K562 (cell line): Measurements from ENCODE around the gene RRBP1. TPM values are rescaled to one million over a fixed set of nuclear protein-coding genes. Genes with fewer than 3 reads are reported as not detected.

ENCODE experiments used
- CBFA2T2 ChIP-seq: fragments of 450-650 bp; conservative IDR thresholded peaks from 2 replicates; pipeline ENCODE4 v1.6.1; 2017; ENCODE audit warnings: mild to moderate bottlenecking
- CTBP1 ChIP-seq: fragments of 450-650 bp; IDR thresholded peaks from 2 replicates; pipeline ENCODE4 v1.6.1; 2016; ENCODE audit warnings: borderline replicate concordance
- JUN ChIP-seq, 2 experiments: sonication (generic) in 1 of 2; formaldehyde crosslinking in 1 of 2; IDR thresholded peaks; 2 replicates each; pipeline versions ENCODE4 v1.6.1 to v1.8.0; 2012 to 2022; ENCODE audit warnings: borderline replicate concordance in 2 of 2, mild to moderate bottlenecking in 2 of 2, improper control_type of control experiment in 1 of 2, low read depth in 1 of 2, low read length in 1 of 2, missing genetic modification reagents in 1 of 2
- KAT2B ChIP-seq: IDR thresholded peaks from one replicate; pipeline ENCODE4 v1.6.1; 2012; ENCODE audit warnings: low read depth, mild to moderate bottlenecking, control low read depth, inconsistent platforms, low read length, moderate library complexity
- KAT8 ChIP-seq: fragments of 450-650 bp; IDR thresholded peaks from 2 replicates; pipeline ENCODE4 v1.6.1; 2016; ENCODE audit warnings: low read depth, mild to moderate bottlenecking
- PHB ChIP-seq: fragments of 250-450 bp; sonication (Bioruptor Pico); IDR thresholded peaks from 2 replicates; pipeline ENCODE4 v1.5.0; 2021
- POLR2B ChIP-seq: fragments of 450-650 bp; IDR thresholded peaks from 2 replicates; pipeline ENCODE4 v1.6.1; 2018; ENCODE audit warnings: low read depth; ENCODE audit not compliant: partially characterized antibody
- PREB ChIP-seq: sonication (generic); formaldehyde crosslinking; IDR thresholded peaks from 2 replicates; pipeline ENCODE4 v1.8.1; 2023; ENCODE audit warnings: mild to moderate bottlenecking, missing genetic modification reagents
- RNF219 ChIP-seq: fragments of 250-450 bp; sonication (Bioruptor Pico); IDR thresholded peaks from 2 replicates; pipeline ENCODE4 v1.5.0; 2022; ENCODE audit warnings: mild to moderate bottlenecking
- SAP30 ChIP-seq: fragments of 200-600 bp; sonication (generic); IDR thresholded peaks from 2 replicates; pipeline ENCODE4 v1.6.1; 2012; ENCODE audit warnings: borderline replicate concordance, low read depth, mild to moderate bottlenecking, moderate library complexity, low read length, control low read depth, inconsistent platforms; ENCODE audit not compliant: insufficient read depth, poor library complexity, severe bottlenecking
- SIN3A ChIP-seq, 2 experiments: fragments of 150-350 bp in 1 of 2; IDR thresholded peaks; 2 replicates each; pipeline ENCODE4 v1.6.1; 2011 to 2016; ENCODE audit warnings: borderline replicate concordance in 2 of 2, low read depth in 2 of 2, low read length in 2 of 2, mild to moderate bottlenecking in 2 of 2, moderate library complexity in 2 of 2; ENCODE audit not compliant: control insufficient read depth in 1 of 2
- ZBTB33 ChIP-seq: sonication (generic); formaldehyde crosslinking; IDR thresholded peaks from 2 replicates; pipeline ENCODE4 v1.8.1; 2023; ENCODE audit warnings: mild to moderate bottlenecking, missing genetic modification reagents
- ZBTB7A ChIP-seq: IDR thresholded peaks from 2 replicates; pipeline ENCODE4 v1.6.1; 2011; ENCODE audit warnings: low read depth, mild to moderate bottlenecking, low read length, moderate library complexity, borderline replicate concordance; ENCODE audit not compliant: control insufficient read depth
- ZNF232 ChIP-seq: sonication (generic); formaldehyde crosslinking; IDR thresholded peaks from 2 replicates; pipeline ENCODE4 v1.8.0; 2022; ENCODE audit warnings: mild to moderate bottlenecking, missing genetic modification reagents
- ZNF76 ChIP-seq: fragments of 250-450 bp; sonication (Bioruptor Pico); IDR thresholded peaks from 2 replicates; pipeline ENCODE4 v1.4.0; 2020; ENCODE audit warnings: mild to moderate bottlenecking, moderate library complexity, borderline replicate concordance
- polyA plus RNA-seq, 8 experiments: library from polyadenylated mRNA; depleted of rRNA in 4 of 8; stranded (reverse) in 5 of 8; unstranded in 3 of 8; fragments of >200 nt; fragmentation: Nextera tagmentation in 2 of 8; fragmentation: Illumina TruSeq in 1 of 8; extraction: Ambion mirVana in 2 of 8; extraction: Trizol in 1 of 8; gene quantifications; 2 replicates each; pipeline versions ENCODE4 v1.2.1 to v1.2.3, GENCODE V29; 2011 to 2014; ENCODE audit warnings: inconsistent platforms in 1 of 8, missing spikeins in 1 of 8
- total RNA-seq, 7 experiments: library from RNA; depleted of rRNA in 6 of 7; stranded (reverse); fragments of >200 nt in 6 of 7; fragmentation: Illumina TruSeq in 2 of 7; extraction: Trizol in 2 of 7; gene quantifications; 2 replicates each; pipeline versions ENCODE4 v1.2.1 to v1.2.3, GENCODE V29; 2011 to 2021; ENCODE audit warnings: low replicate concordance in 1 of 7
- TF ChIP-seq, protein P1 (sequence below): fragments of 450-650 bp; IDR thresholded peaks from 2 replicates; pipeline ENCODE4 v1.6.1; 2016; ENCODE audit warnings: borderline replicate concordance
- TF ChIP-seq, protein P2 (sequence below): fragments of 250-450 bp; sonication (Bioruptor Pico); IDR thresholded peaks from 2 replicates; pipeline ENCODE4 v1.4.0; 2020; ENCODE audit warnings: mild to moderate bottlenecking

RRBP1 gene
- total and polyA plus RNA-seq, 9 of the 15 experiments (the other 6 are each of a cell fraction or from before 2014, with no cell fraction given) = 0.84 to 32.0 (median 17.6) TPM

GRCh38 chr20:17569616-17570346, 112.3 kb downstream of the RRBP1 start, which contains the start of gene DSTN (continued):
- no peak for TF ChIP-seq JUN (IDR thresholded peaks at IDR 0.05; ENCODE audit: borderline replicate concordance, low read depth, low read length)
- no peak for TF ChIP-seq JUN (CRISPR knock-in tag; IDR thresholded peaks at IDR 0.05; ENCODE audit: borderline replicate concordance)
- TF ChIP-seq, protein P1, sequence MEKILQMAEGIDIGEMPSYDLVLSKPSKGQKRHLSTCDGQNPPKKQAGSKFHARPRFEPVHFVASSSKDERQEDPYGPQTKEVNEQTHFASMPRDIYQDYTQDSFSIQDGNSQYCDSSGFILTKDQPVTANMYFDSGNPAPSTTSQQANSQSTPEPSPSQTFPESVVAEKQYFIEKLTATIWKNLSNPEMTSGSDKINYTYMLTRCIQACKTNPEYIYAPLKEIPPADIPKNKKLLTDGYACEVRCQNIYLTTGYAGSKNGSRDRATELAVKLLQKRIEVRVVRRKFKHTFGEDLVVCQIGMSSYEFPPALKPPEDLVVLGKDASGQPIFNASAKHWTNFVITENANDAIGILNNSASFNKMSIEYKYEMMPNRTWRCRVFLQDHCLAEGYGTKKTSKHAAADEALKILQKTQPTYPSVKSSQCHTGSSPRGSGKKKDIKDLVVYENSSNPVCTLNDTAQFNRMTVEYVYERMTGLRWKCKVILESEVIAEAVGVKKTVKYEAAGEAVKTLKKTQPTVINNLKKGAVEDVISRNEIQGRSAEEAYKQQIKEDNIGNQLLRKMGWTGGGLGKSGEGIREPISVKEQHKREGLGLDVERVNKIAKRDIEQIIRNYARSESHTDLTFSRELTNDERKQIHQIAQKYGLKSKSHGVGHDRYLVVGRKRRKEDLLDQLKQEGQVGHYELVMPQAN = no peak
- TF ChIP-seq PHB (CRISPR knock-in tag) = no peak
- 0 out of 4 replicates have a peak, but pooled peaks of 1 of the 2 experiments have one; percentile 18 for TF ChIP-seq SIN3A (IDR thresholded peaks at IDR 0.05; ENCODE audit: borderline replicate concordance in 2 of 2, control insufficient read depth in 1 of 2, low read depth in 2 of 2, low read length in 2 of 2)
- TF ChIP-seq ZBTB33 (CRISPR knock-in tag) = no peak
- TF ChIP-seq CTBP1 = peak; percentile 66
- TF ChIP-seq SAP30 = no peak
- TF ChIP-seq CBFA2T2 = no peak
- no peak for TF ChIP-seq RNF219 (CRISPR knock-in tag)
- no peak for TF ChIP-seq ZNF232 (CRISPR knock-in tag)
- TF ChIP-seq PREB (CRISPR knock-in tag) = no peak
- TF ChIP-seq ZBTB7A = peak; percentile 45; the same call in 1 of the 2 replicates
- no peak for TF ChIP-seq KAT2B
- TF ChIP-seq ZNF76 (CRISPR knock-in tag) = no peak
- no peak for TF ChIP-seq KAT8
- no peak for TF ChIP-seq POLR2B
- TF ChIP-seq, protein P2, sequence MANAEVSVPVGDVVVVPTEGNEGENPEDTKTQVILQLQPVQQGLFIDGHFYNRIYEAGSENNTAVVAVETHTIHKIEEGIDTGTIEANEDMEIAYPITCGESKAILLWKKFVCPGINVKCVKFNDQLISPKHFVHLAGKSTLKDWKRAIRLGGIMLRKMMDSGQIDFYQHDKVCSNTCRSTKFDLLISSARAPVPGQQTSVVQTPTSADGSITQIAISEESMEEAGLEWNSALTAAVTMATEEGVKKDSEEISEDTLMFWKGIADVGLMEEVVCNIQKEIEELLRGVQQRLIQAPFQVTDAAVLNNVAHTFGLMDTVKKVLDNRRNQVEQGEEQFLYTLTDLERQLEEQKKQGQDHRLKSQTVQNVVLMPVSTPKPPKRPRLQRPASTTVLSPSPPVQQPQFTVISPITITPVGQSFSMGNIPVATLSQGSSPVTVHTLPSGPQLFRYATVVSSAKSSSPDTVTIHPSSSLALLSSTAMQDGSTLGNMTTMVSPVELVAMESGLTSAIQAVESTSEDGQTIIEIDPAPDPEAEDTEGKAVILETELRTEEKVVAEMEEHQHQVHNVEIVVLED (CRISPR knock-in tag) = peak; percentile 80
